Measurements from ENCODE around the gene ABCB7. TPM values are rescaled to one million over a fixed set of nuclear protein-coding genes. Genes with fewer than 3 reads are reported as not detected.
"Not testable (repeated sequence)": the region's sequence is repeated elsewhere in the genome, so short reads cannot be mapped to it uniquely, and the experiment has no call there.

ABCB7 gene
- total RNA-seq, 1 donor from 2014 or later = 22.9 TPM

GRCh38 chrX:75096331-75096730, 59.8 kb downstream of the ABCB7 start:
- DNase-seq (ENCODE audit: low spot score) = no peak

GRCh38 chrX:75086731-75087195, 69.3 kb downstream of the ABCB7 start:
- DNase-seq (ENCODE audit: low spot score) = no peak

GRCh38 chrX:75084757-75085156, 71.3 kb downstream of the ABCB7 start:
- DNase-seq (ENCODE audit: low spot score) = no peak

GRCh38 chrX:75076429-75076828, 79.7 kb downstream of the ABCB7 start:
- DNase-seq (ENCODE audit: low spot score) = no peak

GRCh38 chrX:75074475-75074874, 81.6 kb downstream of the ABCB7 start:
- DNase-seq (ENCODE audit: low spot score) = no peak

- DNase-seq (ENCODE audit: low spot score) = no peak
These were observed 84.7 kb downstream of the ABCB7 start for GRCh38 chrX:75071334-75071733.

GRCh38 chrX:75067931-75068330, 88.2 kb downstream of the ABCB7 start:
- DNase-seq (ENCODE audit: low spot score) = no peak

- no peak for DNase-seq (ENCODE audit: low spot score)
These were observed 94.4 kb downstream of the ABCB7 start for GRCh38 chrX:75061701-75062100.

- DNase-seq (ENCODE audit: low spot score) = no peak
These were observed 105.0 kb downstream of the ABCB7 start for GRCh38 chrX:75051047-75051446.

GRCh38 chrX:75045369-75045768, 110.7 kb downstream of the ABCB7 start:
- DNase-seq (ENCODE audit: low spot score) = no peak

- not testable (repeated sequence) for DNase-seq (ENCODE audit: low spot score)
These were observed 111.9 kb downstream of the ABCB7 start for GRCh38 chrX:75044142-75044541.

GRCh38 chrX:75038925-75039324, 117.2 kb downstream of the ABCB7 start:
- DNase-seq (ENCODE audit: low spot score) = no peak

Other genes with a start within 250 kb of the ABCB7 start
- 1.0 TPM for gene NEXMIF, start 230.8 kb downstream of the ABCB7 start, total RNA-seq
- 14.4 TPM for gene UPRT, start 117.8 kb upstream of the ABCB7 start, total RNA-seq

All from mucosa of gallbladder (tissue), 1 donor.